ENCODE results near the gene FAM186B. TPM values are rescaled to one million over a fixed set of nuclear protein-coding genes. Genes with fewer than 3 reads are reported as not detected.

Gene FAM186B
- total and polyA plus RNA-seq, 2 of the 13 experiments (the other 11 are each of a cell fraction or from before 2014, with no cell fraction given), result 0.07 to 0.20 TPM

- TF ChIP-seq, protein P1, sequence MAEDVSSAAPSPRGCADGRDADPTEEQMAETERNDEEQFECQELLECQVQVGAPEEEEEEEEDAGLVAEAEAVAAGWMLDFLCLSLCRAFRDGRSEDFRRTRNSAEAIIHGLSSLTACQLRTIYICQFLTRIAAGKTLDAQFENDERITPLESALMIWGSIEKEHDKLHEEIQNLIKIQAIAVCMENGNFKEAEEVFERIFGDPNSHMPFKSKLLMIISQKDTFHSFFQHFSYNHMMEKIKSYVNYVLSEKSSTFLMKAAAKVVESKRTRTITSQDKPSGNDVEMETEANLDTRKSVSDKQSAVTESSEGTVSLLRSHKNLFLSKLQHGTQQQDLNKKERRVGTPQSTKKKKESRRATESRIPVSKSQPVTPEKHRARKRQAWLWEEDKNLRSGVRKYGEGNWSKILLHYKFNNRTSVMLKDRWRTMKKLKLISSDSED (CRISPR knock-in tag; IDR thresholded peaks at IDR 0.05), result no peak
- TF ChIP-seq TBL1XR1 (IDR thresholded peaks at IDR 0.05; ENCODE audit: borderline replicate concordance, low read length, partially characterized antibody), result no peak
- no peak for TF ChIP-seq KDM1A (CRISPR knock-in tag; IDR thresholded peaks at IDR 0.05)
- TF ChIP-seq ZNF224 (CRISPR knock-in tag; IDR thresholded peaks at IDR 0.05), result peak; percentile 34; the same call in 1 of the 2 replicates
- no peak for TF ChIP-seq ZNF280D (CRISPR knock-in tag; IDR thresholded peaks at IDR 0.05)
- peak; percentile 22; the same call in 1 of the 2 replicates for TF ChIP-seq MXD3 (CRISPR knock-in tag; IDR thresholded peaks at IDR 0.05)
- no peak for TF ChIP-seq KLF13 (CRISPR knock-in tag; IDR thresholded peaks at IDR 0.05)
- TF ChIP-seq, protein P2, sequence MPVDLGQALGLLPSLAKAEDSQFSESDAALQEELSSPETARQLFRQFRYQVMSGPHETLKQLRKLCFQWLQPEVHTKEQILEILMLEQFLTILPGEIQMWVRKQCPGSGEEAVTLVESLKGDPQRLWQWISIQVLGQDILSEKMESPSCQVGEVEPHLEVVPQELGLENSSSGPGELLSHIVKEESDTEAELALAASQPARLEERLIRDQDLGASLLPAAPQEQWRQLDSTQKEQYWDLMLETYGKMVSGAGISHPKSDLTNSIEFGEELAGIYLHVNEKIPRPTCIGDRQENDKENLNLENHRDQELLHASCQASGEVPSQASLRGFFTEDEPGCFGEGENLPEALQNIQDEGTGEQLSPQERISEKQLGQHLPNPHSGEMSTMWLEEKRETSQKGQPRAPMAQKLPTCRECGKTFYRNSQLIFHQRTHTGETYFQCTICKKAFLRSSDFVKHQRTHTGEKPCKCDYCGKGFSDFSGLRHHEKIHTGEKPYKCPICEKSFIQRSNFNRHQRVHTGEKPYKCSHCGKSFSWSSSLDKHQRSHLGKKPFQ (CRISPR knock-in tag; IDR thresholded peaks at IDR 0.05; ENCODE audit: insufficient replicate concordance), result peak; percentile 43
- no peak for TF ChIP-seq FOXM1 (CRISPR knock-in tag; IDR thresholded peaks at IDR 0.05)
- no peak; the same call in 1 of the 2 replicates for TF ChIP-seq ZNF441 (CRISPR knock-in tag; IDR thresholded peaks at IDR 0.05; ENCODE audit: borderline replicate concordance)
- no peak for TF ChIP-seq ZNF414 (CRISPR knock-in tag; IDR thresholded peaks at IDR 0.05)
- peak; percentile 68; the same call in 1 of the 2 replicates for TF ChIP-seq SPEN (CRISPR knock-in tag; IDR thresholded peaks at IDR 0.05; ENCODE audit: low read depth)
- TF ChIP-seq, protein P3, sequence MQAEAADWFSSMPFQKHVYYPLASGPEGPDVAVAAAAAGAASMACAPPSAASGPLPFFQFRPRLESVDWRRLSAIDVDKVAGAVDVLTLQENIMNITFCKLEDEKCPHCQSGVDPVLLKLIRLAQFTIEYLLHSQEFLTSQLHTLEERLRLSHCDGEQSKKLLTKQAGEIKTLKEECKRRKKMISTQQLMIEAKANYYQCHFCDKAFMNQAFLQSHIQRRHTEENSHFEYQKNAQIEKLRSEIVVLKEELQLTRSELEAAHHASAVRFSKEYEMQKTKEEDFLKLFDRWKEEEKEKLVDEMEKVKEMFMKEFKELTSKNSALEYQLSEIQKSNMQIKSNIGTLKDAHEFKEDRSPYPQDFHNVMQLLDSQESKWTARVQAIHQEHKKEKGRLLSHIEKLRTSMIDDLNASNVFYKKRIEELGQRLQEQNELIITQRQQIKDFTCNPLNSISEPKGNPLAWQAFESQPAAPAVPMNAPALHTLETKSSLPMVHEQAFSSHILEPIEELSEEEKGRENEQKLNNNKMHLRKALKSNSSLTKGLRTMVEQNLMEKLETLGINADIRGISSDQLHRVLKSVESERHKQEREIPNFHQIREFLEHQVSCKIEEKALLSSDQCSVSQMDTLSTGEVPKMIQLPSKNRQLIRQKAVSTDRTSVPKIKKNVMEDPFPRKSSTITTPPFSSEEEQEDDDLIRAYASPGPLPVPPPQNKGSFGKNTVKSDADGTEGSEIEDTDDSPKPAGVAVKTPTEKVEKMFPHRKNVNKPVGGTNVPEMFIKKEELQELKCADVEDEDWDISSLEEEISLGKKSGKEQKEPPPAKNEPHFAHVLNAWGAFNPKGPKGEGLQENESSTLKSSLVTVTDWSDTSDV (CRISPR knock-in tag; IDR thresholded peaks at IDR 0.05), result no peak
- TF ChIP-seq, protein P4, sequence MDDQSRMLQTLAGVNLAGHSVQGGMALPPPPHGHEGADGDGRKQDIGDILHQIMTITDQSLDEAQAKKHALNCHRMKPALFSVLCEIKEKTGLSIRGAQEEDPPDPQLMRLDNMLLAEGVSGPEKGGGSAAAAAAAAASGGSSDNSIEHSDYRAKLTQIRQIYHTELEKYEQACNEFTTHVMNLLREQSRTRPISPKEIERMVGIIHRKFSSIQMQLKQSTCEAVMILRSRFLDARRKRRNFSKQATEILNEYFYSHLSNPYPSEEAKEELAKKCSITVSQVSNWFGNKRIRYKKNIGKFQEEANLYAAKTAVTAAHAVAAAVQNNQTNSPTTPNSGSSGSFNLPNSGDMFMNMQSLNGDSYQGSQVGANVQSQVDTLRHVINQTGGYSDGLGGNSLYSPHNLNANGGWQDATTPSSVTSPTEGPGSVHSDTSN (CRISPR knock-in tag; IDR thresholded peaks at IDR 0.05; ENCODE audit: borderline replicate concordance), result 0 out of 2 replicates have a peak, but pooled peaks have one; percentile 36
- TF ChIP-seq ATRX (CRISPR knock-in tag; IDR thresholded peaks at IDR 0.05; ENCODE audit: borderline replicate concordance), result no peak
Measured at GRCh38 chr12:49567611-49568441, 37.6 kb downstream of the FAM186B start, which contains the start of gene MCRS1 (continued).
